ENCODE results near the gene MBD3L5. TPM values are rescaled to one million over a fixed set of nuclear protein-coding genes. Genes with fewer than 3 reads are reported as not detected.

MBD3L5 gene
- total RNA-seq, 2 donors from 2014 or later: not detected

GRCh38 chr19:6996810-6997209 lies 33.6 kb upstream of the MBD3L5 start:
- Histone ChIP-seq H3K4me1 (no peaks in the 10 kb centered on the region), H3K27ac (no peak overlapping the region), H3K9me3 (no peaks in the 10 kb centered on the region), H3K36me3 (replicated peaks in 1 of 2; ENCODE audit: insufficient read depth in 1 of 2, low read depth in 2 of 2) (no peaks in the 10 kb centered on the region), H3K27me3 (no peaks in the 10 kb centered on the region), H3K4me3 (no peak overlapping the region)
- ATAC-seq (no peak), DNase-seq (no peak)
- WGBS, 2 donors: 41 to 49% methylated on average over 4 of the region's 4 CpGs
- intact Hi-C loops (cut with DNase I): no loop called here
- TF ChIP-seq POLR2A (IDR thresholded peaks at IDR 0.05) (no peak), CTCF (IDR thresholded peaks at IDR 0.05) (no peak)

DNA sequence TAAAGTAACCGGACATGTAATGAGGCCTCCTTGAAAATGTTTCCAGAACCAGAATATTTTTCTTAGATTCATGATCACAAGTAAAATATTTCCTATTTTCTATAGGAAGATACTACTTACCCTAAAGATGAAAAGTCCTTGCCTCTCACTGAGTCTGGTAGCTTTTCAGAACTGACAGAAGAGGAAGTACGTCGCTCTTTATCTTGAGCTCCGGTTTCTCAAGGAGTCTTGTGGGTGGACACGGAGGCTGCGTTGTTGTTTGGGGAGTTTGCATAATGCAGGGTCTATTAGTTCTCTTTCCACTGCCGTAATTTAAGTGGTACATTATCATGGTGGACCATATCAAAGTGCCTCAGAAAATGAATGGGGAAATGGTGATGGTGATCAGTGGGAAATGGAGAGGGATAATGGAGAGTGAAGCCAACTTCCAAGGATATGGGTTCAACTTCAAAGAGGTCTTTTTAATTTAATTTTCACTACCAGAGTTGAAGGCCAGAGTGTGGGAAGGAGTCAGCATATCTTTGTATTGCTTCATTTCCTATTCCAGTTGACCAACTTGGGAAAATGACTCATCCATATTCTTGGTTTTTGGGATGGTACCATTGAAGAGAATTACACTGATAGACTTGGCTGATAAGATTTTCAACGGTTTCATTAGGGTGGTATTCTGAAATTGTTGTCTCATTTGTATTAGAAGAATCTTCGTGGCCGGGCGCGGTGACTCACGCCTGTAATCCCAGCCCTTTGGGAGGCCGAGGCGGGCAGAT lies 32.5 kb upstream of the MBD3L5 start:
- no peak for ATAC-seq
- H3K27ac ChIP-seq: no peak overlapping the region
- no peak overlapping the region for H3K4me3 ChIP-seq
- no peaks in the 10 kb centered on the region for H3K36me3 ChIP-seq (replicated peaks in 1 of 2; ENCODE audit: insufficient read depth in 1 of 2, low read depth in 2 of 2)
- peak in 1 of 4 donors; percentile 15 for DNase-seq
- H3K27me3 ChIP-seq: no peaks in the 10 kb centered on the region
- intact Hi-C loops (cut with DNase I): no loop called here
- TF ChIP-seq CTCF (IDR thresholded peaks at IDR 0.05) (no peak), POLR2A (IDR thresholded peaks at IDR 0.05) (no peak)
- no peaks in the 10 kb centered on the region for H3K9me3 ChIP-seq
- WGBS, 2 donors: 73 to 79% methylated on average over 15 of the region's 15 CpGs
- H3K4me1 ChIP-seq: no peaks in the 10 kb centered on the region

DNA sequence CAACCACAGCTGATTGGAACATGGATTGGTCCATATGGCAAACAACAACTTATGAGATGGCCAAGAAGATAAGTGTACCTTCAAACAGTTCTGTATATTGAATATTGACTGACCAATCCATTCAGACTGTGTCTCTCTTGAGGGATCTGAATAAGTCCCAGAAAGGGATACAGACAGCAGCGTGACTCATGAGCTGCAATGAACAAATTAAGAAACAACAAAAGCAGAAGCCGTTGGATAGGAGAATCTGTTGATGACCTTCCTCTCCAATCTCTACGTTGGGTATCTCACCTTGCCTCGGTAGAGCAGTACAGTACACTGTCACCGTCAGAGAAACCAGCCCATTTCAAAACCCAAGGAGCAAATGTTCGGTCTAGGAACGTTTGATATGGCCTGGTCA lies 30.4 kb upstream of the MBD3L5 start:
- ATAC-seq (no peak), DNase-seq (no peak)
- Histone ChIP-seq H3K9me3 (no peaks in the 10 kb centered on the region), H3K36me3 (replicated peaks in 1 of 2; ENCODE audit: insufficient read depth in 1 of 2, low read depth in 2 of 2) (no peaks in the 10 kb centered on the region), H3K4me1 (no peaks in the 10 kb centered on the region), H3K27me3 (no peaks in the 10 kb centered on the region), H3K4me3 (no peak overlapping the region), H3K27ac (no peak overlapping the region)
- TF ChIP-seq POLR2A (IDR thresholded peaks at IDR 0.05): no peak
- TF ChIP-seq CTCF (IDR thresholded peaks at IDR 0.05): no peak
- WGBS, 2 donors: 47 to 48% methylated on average over 7 of the region's 7 CpGs
- intact Hi-C loops (cut with DNase I): no loop called here

- no peaks in the 10 kb centered on the region for H3K27me3 ChIP-seq
- no peaks in the 10 kb centered on the region for H3K36me3 ChIP-seq (replicated peaks in 1 of 2; ENCODE audit: insufficient read depth in 1 of 2, low read depth in 2 of 2)
- H3K9me3 ChIP-seq: no peaks in the 10 kb centered on the region
- DNase-seq (peak in 1 of 4 donors; percentile 7), ATAC-seq (no peak)
- no peaks in the 10 kb centered on the region for H3K4me1 ChIP-seq
- no peak for TF ChIP-seq CTCF (IDR thresholded peaks at IDR 0.05)
- no peak for TF ChIP-seq POLR2A (IDR thresholded peaks at IDR 0.05)
- 35 to 58% methylated on average over 3 of the region's 3 CpGs for WGBS, 2 donors
- no peak overlapping the region for H3K27ac ChIP-seq
- no peak overlapping the region for H3K4me3 ChIP-seq
- intact Hi-C loops (cut with DNase I): no loop called here
These were observed 30.0 kb upstream of the MBD3L5 start for GRCh38 chr19:7000333-7000732.

DNA sequence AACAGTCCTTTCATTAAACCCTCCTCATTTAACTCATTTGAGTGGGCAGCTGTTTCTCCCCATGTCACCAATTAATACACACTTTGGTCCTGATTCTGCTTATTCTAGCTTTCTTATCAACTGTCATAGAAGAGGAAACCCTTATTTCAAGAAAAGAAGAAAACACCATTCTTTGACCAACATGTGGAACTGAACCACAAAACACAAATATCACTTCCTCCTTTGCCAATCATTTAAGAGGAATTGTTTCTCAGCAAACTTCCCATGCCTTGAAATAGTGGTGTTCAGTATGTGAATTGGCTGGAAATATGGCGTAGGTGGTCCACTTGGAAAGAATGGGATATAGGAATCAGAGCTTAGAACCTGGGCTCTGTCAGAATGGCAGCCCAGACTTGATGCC lies 29.6 kb upstream of the MBD3L5 start:
- ATAC-seq (no peak), DNase-seq (no peak)
- WGBS, 2 donors: 50 to 54% methylated on average over 1 of the region's 1 CpG
- intact Hi-C loops (cut with DNase I): no loop called here
- H3K27ac ChIP-seq: no peak overlapping the region
- TF ChIP-seq POLR2A (IDR thresholded peaks at IDR 0.05): no peak
- TF ChIP-seq CTCF (IDR thresholded peaks at IDR 0.05): no peak
- no peak overlapping the region for H3K4me3 ChIP-seq
- H3K4me1 ChIP-seq: no peaks in the 10 kb centered on the region
- H3K9me3 ChIP-seq: no peaks in the 10 kb centered on the region
- no peaks in the 10 kb centered on the region for H3K27me3 ChIP-seq
- H3K36me3 ChIP-seq (replicated peaks in 1 of 2; ENCODE audit: insufficient read depth in 1 of 2, low read depth in 2 of 2): no peaks in the 10 kb centered on the region
